Measurements from ENCODE around the gene TTC33.

DNA sequence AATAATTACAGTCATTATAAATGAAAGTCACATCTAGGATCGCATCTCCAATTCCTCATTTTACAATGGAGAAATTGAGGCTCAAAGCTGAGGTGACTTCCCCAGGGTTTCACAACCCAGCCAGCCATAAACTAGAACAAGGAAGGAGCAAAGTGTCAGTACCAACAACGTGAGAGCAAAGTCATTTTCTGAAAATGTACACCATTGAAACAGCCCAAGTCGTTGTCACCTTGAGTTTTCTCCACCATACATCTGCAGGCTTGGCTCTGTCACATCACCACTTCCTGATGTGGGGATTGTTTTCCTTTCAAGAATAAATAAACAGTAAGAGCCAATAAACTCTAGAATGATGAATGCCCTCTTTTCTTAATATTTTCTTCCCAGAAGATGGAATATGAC is 260.5 kb downstream of the TTC33 start:
- TF ChIP-seq, protein P1, sequence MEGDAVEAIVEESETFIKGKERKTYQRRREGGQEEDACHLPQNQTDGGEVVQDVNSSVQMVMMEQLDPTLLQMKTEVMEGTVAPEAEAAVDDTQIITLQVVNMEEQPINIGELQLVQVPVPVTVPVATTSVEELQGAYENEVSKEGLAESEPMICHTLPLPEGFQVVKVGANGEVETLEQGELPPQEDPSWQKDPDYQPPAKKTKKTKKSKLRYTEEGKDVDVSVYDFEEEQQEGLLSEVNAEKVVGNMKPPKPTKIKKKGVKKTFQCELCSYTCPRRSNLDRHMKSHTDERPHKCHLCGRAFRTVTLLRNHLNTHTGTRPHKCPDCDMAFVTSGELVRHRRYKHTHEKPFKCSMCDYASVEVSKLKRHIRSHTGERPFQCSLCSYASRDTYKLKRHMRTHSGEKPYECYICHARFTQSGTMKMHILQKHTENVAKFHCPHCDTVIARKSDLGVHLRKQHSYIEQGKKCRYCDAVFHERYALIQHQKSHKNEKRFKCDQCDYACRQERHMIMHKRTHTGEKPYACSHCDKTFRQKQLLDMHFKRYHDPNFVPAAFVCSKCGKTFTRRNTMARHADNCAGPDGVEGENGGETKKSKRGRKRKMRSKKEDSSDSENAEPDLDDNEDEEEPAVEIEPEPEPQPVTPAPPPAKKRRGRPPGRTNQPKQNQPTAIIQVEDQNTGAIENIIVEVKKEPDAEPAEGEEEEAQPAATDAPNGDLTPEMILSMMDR (conservative IDR thresholded peaks at IDR 0.05; ENCODE audit: low read length) = no peak
- TF ChIP-seq EZH2phosphoT487 (IDR thresholded peaks at IDR 0.05; ENCODE audit: borderline replicate concordance) = no peak
